ENCODE results near the gene REEP6. TPM values are rescaled to one million over a fixed set of nuclear protein-coding genes. Genes with fewer than 3 reads are reported as not detected.

The REEP6 gene
- total RNA-seq, 4 donors from 2014 or later = 1.1 to 2.3 (median 1.5) TPM

DNA sequence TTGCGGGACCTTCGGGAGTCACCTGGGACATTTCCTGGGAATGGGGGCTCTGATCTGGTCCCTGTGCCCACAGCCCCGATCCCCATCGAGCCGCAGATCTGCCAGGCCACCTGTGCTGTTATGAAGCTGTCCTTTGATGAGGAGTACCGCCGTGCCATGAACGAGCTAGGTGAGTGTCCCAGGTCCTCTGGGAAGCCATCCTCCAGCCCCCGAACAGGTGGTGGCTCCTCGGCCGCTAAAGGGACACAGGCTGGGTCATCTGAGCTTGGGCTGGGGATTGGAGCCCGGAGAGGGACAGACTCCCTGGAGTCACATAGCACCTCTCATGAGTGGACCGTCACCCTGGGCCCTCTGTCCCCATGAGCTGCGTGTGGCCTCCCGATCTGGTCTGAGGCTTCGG lies 33.1 kb upstream of the REEP6 start:
- in situ Hi-C loops (cut with MboI; ENCODE audit: low sequenced_read_pairs in 4 of 4) = no loop called here
- Histone ChIP-seq H3K4me1 (peaks cover 0 to 9% of the 10 kb centered on the region in 2 donors), H3K9me3 (no peaks in the 10 kb centered on the region), H3K27me3 (peaks cover 45 to 61% (median 46%) of the 10 kb centered on the region in 3 donors), H3K4me3 (no peak overlapping the region), H3K27ac (no peak overlapping the region), H3K36me3 (no peaks in the 10 kb centered on the region)
- ATAC-seq (no peak), DNase-seq (no peak)
- no peak for TF ChIP-seq POLR2A (IDR thresholded peaks at IDR 0.05)
- TF ChIP-seq, protein P1, sequence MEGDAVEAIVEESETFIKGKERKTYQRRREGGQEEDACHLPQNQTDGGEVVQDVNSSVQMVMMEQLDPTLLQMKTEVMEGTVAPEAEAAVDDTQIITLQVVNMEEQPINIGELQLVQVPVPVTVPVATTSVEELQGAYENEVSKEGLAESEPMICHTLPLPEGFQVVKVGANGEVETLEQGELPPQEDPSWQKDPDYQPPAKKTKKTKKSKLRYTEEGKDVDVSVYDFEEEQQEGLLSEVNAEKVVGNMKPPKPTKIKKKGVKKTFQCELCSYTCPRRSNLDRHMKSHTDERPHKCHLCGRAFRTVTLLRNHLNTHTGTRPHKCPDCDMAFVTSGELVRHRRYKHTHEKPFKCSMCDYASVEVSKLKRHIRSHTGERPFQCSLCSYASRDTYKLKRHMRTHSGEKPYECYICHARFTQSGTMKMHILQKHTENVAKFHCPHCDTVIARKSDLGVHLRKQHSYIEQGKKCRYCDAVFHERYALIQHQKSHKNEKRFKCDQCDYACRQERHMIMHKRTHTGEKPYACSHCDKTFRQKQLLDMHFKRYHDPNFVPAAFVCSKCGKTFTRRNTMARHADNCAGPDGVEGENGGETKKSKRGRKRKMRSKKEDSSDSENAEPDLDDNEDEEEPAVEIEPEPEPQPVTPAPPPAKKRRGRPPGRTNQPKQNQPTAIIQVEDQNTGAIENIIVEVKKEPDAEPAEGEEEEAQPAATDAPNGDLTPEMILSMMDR (IDR thresholded peaks at IDR 0.05 in 4 of 5, conservative IDR thresholded peaks at IDR 0.05 in 1 of 5) = no peak
- intact Hi-C loops (cut with DNase I; ENCODE audit: low total_unique reads) = no loop called here

DNA sequence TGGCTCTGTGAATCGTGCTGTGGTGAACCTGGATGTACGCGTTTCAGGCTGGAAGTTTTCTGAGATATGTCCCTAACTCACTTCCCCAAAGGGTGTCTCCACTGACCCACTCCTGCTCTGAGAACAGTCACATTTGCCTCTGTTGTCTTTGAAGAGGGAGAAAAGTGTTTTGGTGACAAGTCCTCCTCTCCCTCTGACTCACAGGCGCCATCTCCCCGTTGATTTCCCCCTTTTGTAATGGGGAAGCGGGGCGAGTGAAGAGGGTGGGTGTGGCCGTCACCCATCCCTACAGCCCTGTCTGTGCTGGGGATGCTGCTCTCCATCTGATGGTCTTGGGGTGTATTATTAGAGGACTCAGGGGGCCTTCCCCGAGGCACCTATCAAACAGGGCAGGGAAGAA lies 31.5 kb upstream of the REEP6 start:
- DNase-seq (no peak), ATAC-seq (no peak)
- Histone ChIP-seq H3K4me1 (no peaks in the 10 kb centered on the region), H3K4me3 (no peak overlapping the region), H3K9me3 (no peaks in the 10 kb centered on the region), H3K27me3 (peaks cover 33 to 53% (median 36%) of the 10 kb centered on the region in 3 donors), H3K27ac (no peak overlapping the region), H3K36me3 (no peaks in the 10 kb centered on the region)
- in situ Hi-C loops (cut with MboI; ENCODE audit: low sequenced_read_pairs in 4 of 4) = no loop called here
- intact Hi-C loops (cut with DNase I; ENCODE audit: low total_unique reads) = no loop called here
- TF ChIP-seq, protein P1 (IDR thresholded peaks at IDR 0.05 in 4 of 5, conservative IDR thresholded peaks at IDR 0.05 in 1 of 5) = no peak
- no peak for TF ChIP-seq POLR2A (IDR thresholded peaks at IDR 0.05)

DNA sequence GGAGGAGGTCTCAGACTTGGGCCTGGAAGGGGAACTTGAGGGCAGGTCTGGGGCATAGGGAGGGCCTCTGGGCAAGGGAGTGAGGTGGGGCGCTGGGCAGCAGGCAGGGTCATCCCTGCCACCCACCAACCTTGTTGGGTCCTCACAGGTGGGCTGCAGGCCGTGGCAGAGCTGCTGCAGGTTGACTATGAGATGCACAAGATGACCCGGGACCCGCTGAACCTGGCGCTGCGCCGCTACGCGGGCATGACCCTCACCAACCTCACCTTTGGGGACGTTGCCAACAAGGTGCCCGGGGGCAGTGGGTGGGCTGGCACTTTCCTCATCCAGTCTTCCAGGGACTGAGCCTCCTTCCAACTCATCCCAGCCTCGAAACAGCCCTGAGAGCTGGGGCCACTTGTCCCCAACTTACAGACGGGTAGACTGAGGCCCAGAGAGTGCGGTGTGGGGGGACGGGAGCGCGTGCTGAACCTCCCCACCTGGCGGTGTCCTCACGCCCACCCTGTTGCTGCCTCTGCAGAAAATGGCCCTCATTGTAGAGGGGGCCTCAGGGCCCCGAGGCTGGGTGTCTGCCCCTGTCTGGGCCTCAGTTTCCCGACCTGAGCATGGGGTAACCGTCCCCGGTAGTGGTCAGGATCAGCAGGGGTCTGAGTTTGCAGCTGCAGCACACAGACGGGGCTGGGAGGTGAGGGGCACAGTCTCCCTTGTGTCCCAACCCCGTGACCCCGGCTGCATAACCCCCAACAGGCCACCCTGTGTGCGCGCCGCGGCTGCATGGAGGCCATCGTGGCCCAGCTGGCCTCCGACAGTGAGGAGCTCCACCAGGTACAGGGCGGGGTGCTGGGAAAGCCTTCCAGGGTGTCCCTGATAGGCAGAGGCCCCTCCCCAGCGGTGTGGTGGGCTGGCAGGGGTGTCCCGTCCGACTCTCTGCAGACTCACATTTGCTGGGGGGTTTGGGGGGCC lies 30.7 kb upstream of the REEP6 start:
- H3K4me3 ChIP-seq = no peak overlapping the region
- no peak for ATAC-seq
- no peaks in the 10 kb centered on the region for H3K4me1 ChIP-seq
- in situ Hi-C loops (cut with MboI; ENCODE audit: low sequenced_read_pairs in 4 of 4) = no loop called here
- peaks cover 25 to 50% (median 35%) of the 10 kb centered on the region in 3 donors for H3K27me3 ChIP-seq
- no peaks in the 10 kb centered on the region for H3K36me3 ChIP-seq
- no peak for DNase-seq
- TF ChIP-seq POLR2A (IDR thresholded peaks at IDR 0.05) = no peak
- TF ChIP-seq, protein P1 (IDR thresholded peaks at IDR 0.05 in 4 of 5, conservative IDR thresholded peaks at IDR 0.05 in 1 of 5) = no peak
- H3K27ac ChIP-seq = no peak overlapping the region
- intact Hi-C loops (cut with DNase I; ENCODE audit: low total_unique reads) = no loop called here
- no peaks in the 10 kb centered on the region for H3K9me3 ChIP-seq

DNA sequence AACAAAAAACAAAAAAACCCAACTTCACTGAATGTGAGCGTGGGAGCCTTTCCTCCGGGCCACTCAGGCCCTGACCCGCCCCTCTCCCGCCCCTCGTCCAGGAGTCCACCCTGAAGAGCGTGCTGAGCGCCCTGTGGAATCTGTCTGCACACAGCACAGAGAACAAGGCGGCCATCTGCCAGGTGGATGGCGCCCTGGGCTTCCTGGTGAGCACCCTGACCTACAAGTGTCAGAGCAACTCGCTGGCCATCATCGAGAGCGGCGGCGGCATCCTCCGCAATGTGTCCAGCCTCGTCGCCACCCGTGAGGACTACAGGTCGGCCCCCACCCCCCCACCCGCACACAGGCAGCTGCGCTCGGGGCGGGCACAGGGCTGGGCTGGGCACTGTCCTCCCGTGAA lies 29.1 kb upstream of the REEP6 start:
- intact Hi-C loops (cut with DNase I; ENCODE audit: low total_unique reads) (no loop called here), in situ Hi-C loops (cut with MboI; ENCODE audit: low sequenced_read_pairs in 4 of 4) (no loop called here)
- Histone ChIP-seq H3K4me1 (no peaks in the 10 kb centered on the region), H3K36me3 (no peaks in the 10 kb centered on the region), H3K27me3 (peaks cover 24 to 44% (median 32%) of the 10 kb centered on the region in 3 donors), H3K9me3 (no peaks in the 10 kb centered on the region), H3K4me3 (no peak overlapping the region), H3K27ac (no peak overlapping the region)
- ATAC-seq (no peak), DNase-seq (no peak)
- TF ChIP-seq, protein P1 (IDR thresholded peaks at IDR 0.05 in 4 of 5, conservative IDR thresholded peaks at IDR 0.05 in 1 of 5) = no peak
- no peak for TF ChIP-seq POLR2A (IDR thresholded peaks at IDR 0.05)
